GM13976 (cell line): ENCODE results near the gene PDCD1LG2.

ENCODE experiments used
- DNase-seq: peaks from one replicate; pipeline ENCODE4 v3.0.0; 2012; ENCODE audit warnings: low spot score
- in situ Hi-C: fragments of 300-500 bp; cut with MboI; formaldehyde crosslinking; loops from one replicate; pipeline ENCODE4 v1.12.0; 2022; ENCODE audit warnings: low sequenced_read_pairs, mixed read lengths, inconsistent platforms; ENCODE audit not compliant: unreplicated experiment
- TF ChIP-seq, protein P1 (sequence below): IDR thresholded peaks from 2 replicates; pipeline ENCODE4 v1.5.1; 2012; ENCODE audit warnings: borderline replicate concordance, mild to moderate bottlenecking; ENCODE audit not compliant: insufficient read depth; ENCODE audit errors: extremely low read depth, missing control alignments, control extremely low read depth

PDCD1LG2 gene

DNA sequence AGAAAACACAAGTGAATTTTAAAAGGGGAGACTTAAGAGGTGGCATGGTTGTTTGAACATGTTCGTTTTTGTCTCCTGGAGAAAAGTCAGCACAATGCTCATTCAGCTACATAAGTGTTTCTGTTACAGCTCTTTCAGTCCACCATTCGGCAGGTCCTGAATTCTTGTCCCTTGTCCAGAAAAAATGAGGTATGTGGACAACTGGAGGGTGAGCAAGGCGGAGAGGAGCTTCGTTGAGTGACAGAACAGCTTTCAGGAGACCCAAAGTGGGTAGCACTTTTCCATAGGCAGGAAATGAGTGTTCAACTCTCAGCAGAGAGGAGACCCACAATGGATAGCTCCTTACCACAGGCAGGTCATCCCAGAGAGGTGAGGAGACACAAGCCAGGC lies 4.9 kb downstream of the PDCD1LG2 start:
- no peak for DNase-seq
- TF ChIP-seq, protein P1, sequence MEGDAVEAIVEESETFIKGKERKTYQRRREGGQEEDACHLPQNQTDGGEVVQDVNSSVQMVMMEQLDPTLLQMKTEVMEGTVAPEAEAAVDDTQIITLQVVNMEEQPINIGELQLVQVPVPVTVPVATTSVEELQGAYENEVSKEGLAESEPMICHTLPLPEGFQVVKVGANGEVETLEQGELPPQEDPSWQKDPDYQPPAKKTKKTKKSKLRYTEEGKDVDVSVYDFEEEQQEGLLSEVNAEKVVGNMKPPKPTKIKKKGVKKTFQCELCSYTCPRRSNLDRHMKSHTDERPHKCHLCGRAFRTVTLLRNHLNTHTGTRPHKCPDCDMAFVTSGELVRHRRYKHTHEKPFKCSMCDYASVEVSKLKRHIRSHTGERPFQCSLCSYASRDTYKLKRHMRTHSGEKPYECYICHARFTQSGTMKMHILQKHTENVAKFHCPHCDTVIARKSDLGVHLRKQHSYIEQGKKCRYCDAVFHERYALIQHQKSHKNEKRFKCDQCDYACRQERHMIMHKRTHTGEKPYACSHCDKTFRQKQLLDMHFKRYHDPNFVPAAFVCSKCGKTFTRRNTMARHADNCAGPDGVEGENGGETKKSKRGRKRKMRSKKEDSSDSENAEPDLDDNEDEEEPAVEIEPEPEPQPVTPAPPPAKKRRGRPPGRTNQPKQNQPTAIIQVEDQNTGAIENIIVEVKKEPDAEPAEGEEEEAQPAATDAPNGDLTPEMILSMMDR: no peak
- in situ Hi-C loops: no loop called here

DNA sequence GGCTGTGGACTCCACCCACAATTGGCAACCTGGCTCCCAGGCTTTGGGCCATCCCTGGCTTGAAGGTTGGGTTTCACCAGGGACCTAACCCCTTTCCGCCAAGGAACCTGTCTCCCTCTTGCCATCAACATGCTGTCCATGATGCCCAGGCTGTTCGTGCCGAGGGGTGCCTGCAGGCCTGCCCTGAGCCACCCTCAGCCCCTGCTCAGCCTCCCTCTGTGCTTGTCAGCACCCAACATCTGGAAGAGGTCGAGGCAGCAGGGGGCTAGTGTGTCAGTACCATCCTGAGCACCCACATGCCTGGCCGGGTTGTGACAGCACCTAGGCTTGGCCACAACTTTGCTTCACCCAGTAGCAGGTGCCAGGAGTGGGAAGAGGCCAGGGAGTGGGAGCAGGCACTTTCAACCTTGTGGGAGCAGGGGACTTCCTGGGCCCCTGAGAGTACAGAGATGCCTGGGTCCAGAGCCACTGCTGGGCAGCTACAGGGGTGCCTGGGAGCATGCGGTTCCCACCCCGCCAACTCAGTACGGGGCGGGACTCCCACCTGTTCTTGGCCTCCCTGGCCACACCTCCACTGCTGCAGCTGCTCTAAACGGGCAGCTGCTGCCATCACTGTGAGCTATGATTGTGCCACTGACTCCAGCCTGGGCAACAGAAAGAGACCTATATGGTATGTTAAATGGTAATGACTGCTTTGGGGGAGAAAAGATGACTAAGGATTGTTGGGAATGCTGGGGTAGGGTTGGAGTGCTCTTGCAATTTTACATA lies 6.3 kb downstream of the PDCD1LG2 start:
- in situ Hi-C loops: no loop called here
- TF ChIP-seq, protein P1: no peak
- no peak for DNase-seq

DNA sequence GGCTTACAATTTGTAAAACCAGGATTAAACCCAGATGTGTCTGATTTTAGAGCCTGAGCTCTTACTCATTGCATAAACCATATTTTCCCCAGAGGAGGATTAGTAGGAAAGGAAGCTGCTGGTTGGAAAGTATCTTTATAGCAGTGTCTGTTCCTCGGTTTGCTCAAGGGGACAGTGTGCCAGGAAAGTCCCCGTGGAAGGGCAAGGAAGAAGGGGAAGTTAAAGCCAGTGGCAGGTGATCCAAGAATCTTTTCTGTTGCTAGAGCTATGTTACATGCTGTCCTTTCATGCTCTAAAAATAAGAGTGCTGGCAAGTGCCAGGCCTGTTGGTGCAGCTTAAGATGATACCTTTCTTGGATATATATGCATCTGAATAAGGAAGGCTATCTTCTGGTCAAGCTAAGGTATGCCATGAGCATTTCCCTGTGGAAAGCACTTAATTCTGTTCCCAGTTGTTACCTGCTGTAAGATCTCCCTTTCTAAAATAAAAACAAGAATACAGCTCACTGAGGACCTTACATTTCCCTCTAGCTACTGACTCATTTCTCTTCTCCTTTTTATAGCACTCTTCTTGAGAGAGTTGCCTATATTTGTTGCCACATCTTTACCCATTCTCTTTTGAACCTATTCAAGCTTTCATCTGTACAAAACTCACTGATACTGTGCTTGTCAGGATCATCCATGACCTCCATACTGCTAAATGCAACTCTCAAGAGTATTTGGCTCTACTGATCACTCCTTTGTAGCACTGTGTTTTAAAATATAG lies 8.0 kb downstream of the PDCD1LG2 start:
- peak; percentile 54 for DNase-seq
- TF ChIP-seq, protein P1: no peak
- in situ Hi-C loops: no loop called here

DNA sequence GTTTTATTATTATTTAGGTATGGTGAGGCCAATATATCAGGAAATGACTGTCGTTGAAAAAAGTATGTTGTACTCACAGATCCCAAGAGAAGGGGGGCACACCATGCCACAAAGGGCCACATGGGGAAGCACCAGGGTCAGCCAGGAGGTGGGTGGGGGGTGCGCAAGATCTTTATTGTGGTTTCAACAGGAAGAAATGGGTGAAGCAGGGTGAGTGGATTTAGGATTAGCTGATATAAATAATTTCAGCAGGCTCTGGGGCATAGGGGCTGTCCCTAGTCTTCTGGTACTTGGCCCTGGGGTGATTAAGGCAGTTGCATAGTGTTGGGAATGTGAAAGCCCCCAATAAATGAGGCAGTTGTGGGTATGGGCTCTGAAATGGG lies 8.6 kb downstream of the PDCD1LG2 start:
- TF ChIP-seq, protein P1: no peak
- in situ Hi-C loops: no loop called here
- no peak for DNase-seq

DNA sequence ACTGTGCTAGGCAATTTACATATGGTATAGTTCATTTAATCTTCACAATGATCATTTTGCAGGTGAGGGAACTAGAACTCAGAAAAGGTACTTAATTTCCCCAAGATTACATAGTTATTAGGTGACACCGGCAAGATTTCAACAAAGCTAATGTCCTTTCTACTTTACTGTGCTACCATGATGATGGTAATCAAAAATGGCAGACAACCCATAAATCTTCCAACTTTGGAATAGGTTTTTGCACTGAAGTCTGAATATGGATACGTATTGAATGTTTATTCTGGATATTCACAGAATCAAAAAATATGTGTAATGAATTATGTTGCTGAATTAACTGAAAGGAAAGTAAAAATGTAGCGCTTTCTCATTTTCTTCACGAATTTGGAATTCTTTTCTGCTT lies 13.8 kb downstream of the PDCD1LG2 start:
- DNase-seq: no peak
- TF ChIP-seq, protein P1: no peak
- in situ Hi-C loops: no loop called here

DNA sequence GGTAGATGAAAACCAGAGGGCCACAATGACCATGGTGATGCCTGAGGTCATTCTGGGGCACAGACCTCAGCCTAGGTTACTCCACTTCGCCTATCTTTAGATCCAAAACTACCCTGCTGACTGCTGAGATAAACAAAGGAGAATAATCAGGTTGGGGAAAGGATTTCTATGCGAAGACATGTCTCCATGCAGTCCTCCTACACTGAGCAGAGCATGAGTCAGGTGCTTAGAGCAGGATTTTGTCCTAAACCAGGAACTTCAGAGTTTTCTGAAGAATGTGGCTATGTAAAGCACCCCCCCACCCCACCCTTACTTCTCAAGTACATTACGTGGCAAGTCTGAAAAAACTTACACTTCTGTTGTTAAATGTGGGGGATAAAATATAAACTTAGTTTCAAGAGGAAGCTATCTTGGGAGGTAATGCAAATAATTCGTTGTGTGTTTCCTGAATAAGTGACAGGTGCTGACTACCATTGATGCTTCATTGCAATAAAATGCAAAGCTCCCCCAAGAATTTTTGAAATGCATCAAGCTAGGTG lies 19.4 kb downstream of the PDCD1LG2 start:
- in situ Hi-C loops: no loop called here
- TF ChIP-seq, protein P1: no peak
- no peak for DNase-seq
